Measurements from ENCODE around the gene UBE3B. TPM values are rescaled to one million over a fixed set of nuclear protein-coding genes. Genes with fewer than 3 reads are reported as not detected.

Gene UBE3B
- polyA plus RNA-seq, 3 donors, result 14.4 to 25.9 (median 18.2) TPM

- TF ChIP-seq CTCF (IDR thresholded peaks at IDR 0.05), result no peak
- Mint-ChIP-seq H3K27ac (no peak overlapping the region), H3K27me3 (ENCODE audit: low read depth in 3 of 3) (peaks cover 10 to 13% (median 12%) of the 10 kb centered on the region in 3 donors), H3K4me1 (no peaks in the 10 kb centered on the region), H3K9me3 (no peaks in the 10 kb centered on the region), H3K36me3 (peaks cover 0 to 4% of the 10 kb centered on the region in 2 donors), H3K4me3 (no peak overlapping the region)
- 89% methylated on average over 8 of the region's 16 CpGs for WGBS (ENCODE audit: insufficient coverage)
- Histone ChIP-seq H3K4me2 (replicated peaks; ENCODE audit: extremely low read depth, low read length, poor library complexity, severe bottlenecking) (no peak overlapping the region), H2AFZ (ENCODE audit: insufficient read depth, low read depth, low read length, poor library complexity, severe bottlenecking) (no peak overlapping the region), H3K27ac (ENCODE audit: low read depth in 1 of 2, low read length in 2 of 2) (no peak overlapping the region), H3K79me2 (ENCODE audit: insufficient read depth, low read length) (no peaks in the 10 kb centered on the region), H3K27me3 (ENCODE audit: control insufficient read depth in 2 of 2, insufficient read depth in 2 of 2, low read length in 2 of 2) (no peaks in the 10 kb centered on the region), H3K9me3 (replicated peaks in 1 of 2; ENCODE audit: control insufficient read depth in 1 of 2, insufficient read depth in 1 of 2, low read length in 2 of 2) (no peaks in the 10 kb centered on the region), H3K36me3 (replicated peaks in 1 of 2; ENCODE audit: control insufficient read depth in 1 of 2, insufficient read depth in 2 of 2, low read length in 2 of 2) (no peaks in the 10 kb centered on the region), H4K20me1 (ENCODE audit: insufficient read depth, low read length) (no peaks in the 10 kb centered on the region), H3K9ac (ENCODE audit: insufficient read depth, low read length, poor library complexity, severe bottlenecking) (no peak overlapping the region), H3K4me3 (replicated peaks in 1 of 3; ENCODE audit: low read depth in 2 of 3, low read length in 3 of 3) (no peak overlapping the region), H3K4me1 (ENCODE audit: control insufficient read depth in 1 of 2, insufficient read depth in 2 of 2, low read length in 2 of 2) (no peaks in the 10 kb centered on the region)
- intact Hi-C loops (cut with micrococcal nuclease), result no loop called here
- no peak for DNase-seq
Observed at GRCh38 chr12:109553906-109554500, 76.6 kb downstream of the UBE3B start.

- no peaks in the 10 kb centered on the region for H3K79me2 ChIP-seq (ENCODE audit: insufficient read depth, low read length)
- no peak overlapping the region for H3K27ac ChIP-seq (ENCODE audit: low read depth in 1 of 2, low read length in 2 of 2)
- H3K9me3 ChIP-seq (replicated peaks in 1 of 2; ENCODE audit: control insufficient read depth in 1 of 2, insufficient read depth in 1 of 2, low read length in 2 of 2), result no peaks in the 10 kb centered on the region
- Mint-ChIP-seq H3K36me3 (peaks cover 0 to 4% of the 10 kb centered on the region in 2 donors), H3K4me1 (no peaks in the 10 kb centered on the region), H3K27me3 (ENCODE audit: low read depth in 3 of 3) (peaks cover 7 to 11% (median 9%) of the 10 kb centered on the region in 3 donors), H3K4me3 (no peak overlapping the region), H3K9me3 (no peaks in the 10 kb centered on the region), H3K27ac (no peak overlapping the region)
- no peak overlapping the region for H3K4me2 ChIP-seq (replicated peaks; ENCODE audit: extremely low read depth, low read length, poor library complexity, severe bottlenecking)
- H3K36me3 ChIP-seq (replicated peaks in 1 of 2; ENCODE audit: control insufficient read depth in 1 of 2, insufficient read depth in 2 of 2, low read length in 2 of 2), result no peaks in the 10 kb centered on the region
- TF ChIP-seq CTCF (IDR thresholded peaks at IDR 0.05), result no peak
- no peak overlapping the region for H3K4me3 ChIP-seq (replicated peaks in 1 of 3; ENCODE audit: low read depth in 2 of 3, low read length in 3 of 3)
- H3K4me1 ChIP-seq (ENCODE audit: control insufficient read depth in 1 of 2, insufficient read depth in 2 of 2, low read length in 2 of 2), result no peaks in the 10 kb centered on the region
- H2AFZ ChIP-seq (ENCODE audit: insufficient read depth, low read depth, low read length, poor library complexity, severe bottlenecking), result no peak overlapping the region
- WGBS (ENCODE audit: insufficient coverage), result 97% methylated on average over 5 of the region's 6 CpGs
- no peaks in the 10 kb centered on the region for H4K20me1 ChIP-seq (ENCODE audit: insufficient read depth, low read length)
- no peak overlapping the region for H3K9ac ChIP-seq (ENCODE audit: insufficient read depth, low read length, poor library complexity, severe bottlenecking)
- no peaks in the 10 kb centered on the region for H3K27me3 ChIP-seq (ENCODE audit: control insufficient read depth in 2 of 2, insufficient read depth in 2 of 2, low read length in 2 of 2)
- DNase-seq, result no peak
- intact Hi-C loops (cut with micrococcal nuclease), result no loop called here
Observed at GRCh38 chr12:109554761-109555160, 77.3 kb downstream of the UBE3B start.

Measured in CD14-positive monocyte (primary cell).